HEK293T (cell line): ENCODE measurements around the gene CYP19A1.

Experiments used
- ARNT ChIP-seq: fragments of 450-650 bp; IDR thresholded peaks from 2 replicates; pipeline ENCODE4 v1.6.1; 2017; ENCODE audit warnings: mild to moderate bottlenecking
- ELF4 ChIP-seq: fragments of 450-650 bp; IDR thresholded peaks from 2 replicates; pipeline ENCODE4 v1.6.1; 2017; ENCODE audit warnings: antibody characterized with exemption
- FOXA1 ChIP-seq: fragments of 450-650 bp; IDR thresholded peaks from 2 replicates; pipeline ENCODE4 v1.6.1; 2016; ENCODE audit warnings: mild to moderate bottlenecking
- FOXM1 ChIP-seq: fragments of 450-650 bp; IDR thresholded peaks from 2 replicates; pipeline ENCODE4 v1.6.1; 2017; ENCODE audit warnings: mild to moderate bottlenecking, borderline replicate concordance
- LEF1 ChIP-seq: fragments of 450-650 bp; IDR thresholded peaks from 2 replicates; pipeline ENCODE4 v1.6.1; 2017; ENCODE audit warnings: mild to moderate bottlenecking, borderline replicate concordance
- NFRKB ChIP-seq: fragments of 450-650 bp; IDR thresholded peaks from 2 replicates; pipeline ENCODE4 v1.6.1; 2016; ENCODE audit warnings: mild to moderate bottlenecking, moderate library complexity
- SUZ12 ChIP-seq: fragments of 450-650 bp; IDR thresholded peaks from 2 replicates; pipeline ENCODE4 v1.6.1; 2016; ENCODE audit warnings: mild to moderate bottlenecking

DNA sequence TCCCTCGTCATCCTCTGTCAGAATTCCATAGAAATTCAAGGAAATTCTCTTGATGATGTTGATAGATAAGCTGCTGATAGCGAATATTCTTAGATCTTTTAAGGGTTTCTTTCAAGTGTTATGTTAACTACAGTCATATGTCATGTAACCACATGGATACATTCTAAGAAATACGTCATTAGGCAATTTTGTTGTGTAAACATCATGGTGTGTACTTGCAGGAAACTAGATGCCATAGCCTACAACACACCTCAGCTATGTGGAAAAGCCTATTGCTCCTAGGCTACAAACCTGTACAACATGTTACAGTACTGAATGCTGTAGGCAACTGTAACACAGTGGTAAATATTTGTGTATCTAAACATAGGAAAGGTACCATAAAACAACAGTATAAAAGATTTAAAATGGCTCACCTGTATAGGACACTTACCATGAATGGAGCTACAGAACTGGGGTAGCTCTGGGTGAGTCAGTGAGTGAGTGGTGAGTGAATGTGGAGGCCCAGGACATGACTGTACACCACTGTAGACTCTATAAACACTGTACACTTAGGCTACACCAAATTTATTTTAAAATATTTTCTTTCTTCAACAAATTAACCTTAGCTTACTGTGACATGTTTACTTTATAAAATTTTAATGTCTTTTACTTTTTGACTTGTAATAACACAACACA is 37.7 kb upstream of the CYP19A1 start:
- no peak for TF ChIP-seq SUZ12
- TF ChIP-seq LEF1, result no peak
- no peak for TF ChIP-seq ELF4
- TF ChIP-seq NFRKB, result no peak
- no peak for TF ChIP-seq ARNT
- no peak for TF ChIP-seq FOXM1
- no peak for TF ChIP-seq FOXA1
